GM18502 (cell line): ENCODE results near the gene ASB13.

Experiments used
- ATAC-seq: cut with Tn5 transposase; IDR thresholded peaks from one replicate; pipeline ENCODE4 v1.9.1; 2021; ENCODE audit warnings: mild to moderate bottlenecking; ENCODE audit not compliant: unreplicated experiment, poor library complexity

ASB13 gene

GRCh38 chr10:5670662-5671375 is 4.4 kb upstream of the ASB13 start:
- no peak for ATAC-seq

DNA sequence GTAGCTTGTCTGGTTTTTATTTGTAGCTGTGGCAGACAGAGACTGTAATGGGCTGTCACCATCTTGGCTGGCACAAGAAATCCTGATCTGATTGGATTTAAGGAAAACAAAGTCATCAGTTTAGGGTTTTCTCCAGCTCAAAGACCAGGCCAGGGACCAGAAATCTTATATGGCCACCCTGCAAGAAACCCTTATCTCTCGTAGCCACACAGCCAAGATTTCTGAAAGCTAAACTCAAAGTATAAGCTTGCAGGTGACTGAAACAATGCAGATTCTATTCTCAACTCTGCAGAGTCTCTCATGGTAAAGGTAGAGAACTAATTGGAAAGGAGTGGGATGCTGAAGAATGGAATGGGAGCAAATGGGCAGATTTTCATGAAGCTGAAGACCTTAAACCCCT is 3.2 kb upstream of the ASB13 start:
- no peak for ATAC-seq

GRCh38 chr10:5668429-5668828 is 2.0 kb upstream of the ASB13 start:
- no peak for ATAC-seq

- ATAC-seq = peak; percentile 4
These were observed 641 bp upstream of the ASB13 start for GRCh38 chr10:5666841-5667630.

DNA sequence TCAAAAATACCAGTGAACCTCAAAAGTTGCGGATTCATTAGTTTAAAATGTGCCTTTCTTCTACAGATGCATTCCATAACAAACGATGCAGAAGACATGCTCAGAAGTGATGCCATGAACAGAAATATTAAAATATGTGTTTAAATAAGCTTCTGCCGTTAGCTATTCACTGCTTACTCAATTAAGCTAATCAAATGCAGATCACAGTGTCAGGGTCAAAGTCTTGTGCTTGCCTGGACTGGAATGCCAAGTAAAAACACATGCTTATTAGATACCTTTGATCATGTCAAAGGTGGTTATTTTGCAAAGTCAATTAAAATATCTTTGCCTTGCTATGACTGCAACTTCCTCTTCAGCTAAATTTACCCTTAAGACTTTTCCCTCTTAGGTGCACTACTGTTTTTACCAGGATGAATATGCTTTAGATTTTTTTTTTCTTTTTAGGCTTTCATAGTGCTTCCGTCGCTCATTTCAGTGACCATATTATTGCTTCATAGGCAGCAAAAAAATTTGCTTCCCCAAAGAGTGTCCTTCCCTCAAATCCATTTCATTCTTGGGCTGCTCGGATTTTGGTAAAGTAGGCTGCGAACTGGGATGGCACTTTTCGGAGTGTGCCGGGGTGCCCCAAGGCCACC is 905 bp downstream of the ASB13 start:
- ATAC-seq = no peak

- ATAC-seq = no peak
These were observed 2.5 kb downstream of the ASB13 start for GRCh38 chr10:5663692-5664427.

GRCh38 chr10:5662708-5663579 is 3.5 kb downstream of the ASB13 start:
- ATAC-seq = no peak

DNA sequence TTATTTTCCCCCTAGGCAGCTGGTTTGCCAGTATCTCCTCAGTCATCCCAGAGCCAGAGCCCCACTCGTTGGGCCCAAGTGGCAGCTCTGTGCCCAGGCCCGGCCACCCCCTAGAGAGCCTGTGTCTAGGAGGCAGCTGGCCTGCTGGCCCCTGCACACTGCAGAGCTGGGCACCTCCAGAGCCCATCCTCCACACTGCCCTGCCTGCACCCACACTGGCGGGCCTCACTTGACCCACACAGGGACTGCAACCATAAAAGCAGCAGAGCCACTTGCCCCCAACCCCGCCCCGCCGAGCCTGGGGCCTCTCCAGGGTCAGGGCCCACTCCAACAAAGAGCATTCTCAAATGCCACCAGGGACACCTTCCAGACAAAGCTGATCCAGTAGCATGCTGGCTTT is 5.4 kb downstream of the ASB13 start:
- no peak for ATAC-seq

DNA sequence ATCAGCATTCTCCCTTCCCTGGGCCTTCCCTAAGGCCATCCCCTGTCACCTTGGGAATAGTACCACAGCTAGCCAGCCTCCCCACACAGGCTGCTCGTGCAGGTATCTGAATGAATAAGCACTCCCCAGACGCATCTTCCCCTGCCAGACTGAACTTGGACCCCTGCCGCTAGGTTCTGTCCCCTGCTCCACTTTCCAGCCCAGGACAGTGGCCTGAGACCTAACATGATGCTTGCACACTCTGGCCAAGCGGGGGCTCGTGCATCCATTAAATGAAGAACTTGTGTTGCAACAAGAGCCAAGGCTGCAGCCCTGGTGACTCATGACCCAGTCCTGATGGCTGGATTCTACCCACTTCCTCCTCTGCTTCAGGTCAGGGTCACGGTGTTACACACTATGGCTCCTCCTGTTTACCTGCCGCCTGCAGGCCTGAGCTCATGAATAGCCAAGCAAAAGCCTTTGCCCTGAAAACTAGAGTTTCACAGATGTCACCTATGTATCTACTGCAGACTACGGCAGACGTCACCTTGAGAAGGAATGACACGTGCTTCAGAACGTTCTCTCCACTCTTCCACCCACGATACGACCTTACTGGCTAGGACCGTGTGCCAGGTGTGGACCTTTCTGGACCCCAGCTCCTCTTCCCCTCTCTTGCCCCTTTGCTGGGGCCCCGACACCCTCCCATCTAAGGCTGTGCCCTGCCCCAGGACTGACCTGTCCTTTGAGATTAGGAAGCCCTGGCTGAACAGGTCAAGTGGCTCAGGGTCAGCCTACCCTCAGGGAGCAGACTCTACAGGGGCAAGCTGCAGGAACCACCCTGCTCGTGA is 6.5 kb downstream of the ASB13 start:
- ATAC-seq = peak; percentile 74

DNA sequence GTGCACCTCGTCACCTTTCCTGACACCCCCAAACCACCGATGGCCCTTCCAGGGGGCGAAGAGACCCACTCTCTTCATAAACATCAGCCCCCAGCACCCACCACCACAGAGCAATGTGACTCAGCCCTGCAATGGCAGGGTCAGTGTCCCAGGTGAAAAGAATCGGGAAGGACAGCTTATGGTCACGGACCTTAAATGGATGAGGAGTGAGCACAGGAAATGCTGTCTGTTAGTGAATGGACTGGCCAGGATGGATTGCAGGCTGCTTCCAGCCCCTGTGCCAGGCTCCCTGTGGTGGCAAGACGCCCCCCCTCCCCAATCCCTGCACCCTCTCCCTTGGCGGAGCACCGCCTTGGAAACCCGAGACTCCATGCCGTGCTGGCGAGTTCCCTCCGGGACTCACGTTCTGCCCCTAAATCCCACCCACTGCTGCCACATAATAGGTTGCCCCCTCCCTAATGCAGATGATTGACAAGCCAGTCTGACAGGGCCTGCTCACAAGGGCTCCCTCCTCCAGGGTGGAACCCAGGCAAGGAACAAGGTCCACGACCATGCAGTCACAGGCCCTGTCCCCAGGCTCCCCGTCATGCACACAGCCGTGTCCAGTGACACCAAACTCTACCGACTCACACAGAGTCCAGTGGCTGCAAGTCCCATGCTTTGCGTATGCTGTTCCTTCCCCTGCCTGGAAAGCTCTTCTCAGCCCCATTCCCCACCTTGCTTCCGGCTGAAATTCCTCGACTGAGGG is 7.3 kb downstream of the ASB13 start:
- ATAC-seq = no peak

GRCh38 chr10:5656737-5657579 is 9.4 kb downstream of the ASB13 start:
- no peak for ATAC-seq

GRCh38 chr10:5655121-5655520 is 11.3 kb downstream of the ASB13 start:
- no peak for ATAC-seq

DNA sequence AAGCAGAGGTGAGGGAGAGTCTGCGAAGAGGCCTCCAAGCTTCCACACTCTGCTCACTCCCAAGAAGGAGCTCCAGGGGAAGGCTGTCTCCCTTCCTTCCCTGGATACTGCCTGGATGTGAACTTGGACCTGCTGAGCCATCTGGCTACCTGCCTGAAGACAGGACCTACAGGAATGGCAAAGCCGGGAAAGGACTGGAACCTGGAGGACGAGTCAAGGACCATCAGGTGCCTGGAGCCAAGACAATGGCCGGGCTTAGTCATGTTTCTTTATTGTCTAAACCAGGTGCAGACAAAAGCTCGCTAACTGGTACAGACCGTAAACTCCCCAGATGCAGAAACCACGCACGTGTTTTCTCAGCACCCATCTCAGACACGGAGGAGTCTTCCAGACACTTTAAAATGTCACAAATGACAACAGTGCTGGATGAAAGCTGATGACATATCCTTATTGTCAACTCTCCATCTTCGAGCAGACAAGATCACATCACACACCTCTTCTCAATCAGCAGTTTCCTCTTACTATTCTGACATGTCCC is 12.1 kb downstream of the ASB13 start:
- ATAC-seq = no peak

DNA sequence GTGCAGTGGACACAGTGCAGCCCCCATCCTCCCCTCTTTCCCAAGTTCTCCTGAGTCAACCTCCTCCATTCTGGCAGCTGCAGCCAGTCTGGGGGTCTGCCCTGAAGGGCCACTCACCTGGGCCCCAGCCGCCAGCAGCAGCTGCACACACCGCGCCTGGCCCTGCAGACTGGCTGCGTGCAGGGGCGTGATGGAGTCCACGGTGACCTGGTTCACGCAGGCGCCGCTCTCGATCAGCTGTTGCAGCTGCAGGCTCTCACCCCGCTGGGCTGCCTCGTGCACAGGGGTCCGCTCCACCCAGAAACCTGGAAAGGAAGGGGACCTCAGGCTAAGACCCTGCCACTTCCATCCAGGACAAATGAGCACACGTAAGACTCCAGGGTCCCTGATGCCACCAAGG is 13.6 kb downstream of the ASB13 start:
- ATAC-seq = no peak

DNA sequence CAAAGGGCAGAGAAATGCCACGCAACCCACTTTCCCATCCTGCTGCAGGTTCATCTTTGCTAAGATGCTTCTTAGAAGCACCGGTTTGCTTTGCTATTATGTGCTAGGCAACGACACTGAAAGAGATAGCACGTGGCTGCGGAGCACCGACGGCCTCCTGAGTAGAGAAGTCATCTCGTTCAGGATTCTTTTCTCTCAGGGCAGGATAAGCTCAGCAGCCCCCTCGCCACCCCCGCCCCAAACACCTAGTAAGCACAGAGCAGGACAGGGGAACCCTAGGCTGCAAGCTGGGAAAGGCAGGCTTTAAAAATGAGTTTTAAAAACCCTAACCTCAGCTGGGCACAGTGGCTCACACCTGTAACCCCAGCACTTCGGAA is 15.0 kb downstream of the ASB13 start:
- ATAC-seq = no peak

DNA sequence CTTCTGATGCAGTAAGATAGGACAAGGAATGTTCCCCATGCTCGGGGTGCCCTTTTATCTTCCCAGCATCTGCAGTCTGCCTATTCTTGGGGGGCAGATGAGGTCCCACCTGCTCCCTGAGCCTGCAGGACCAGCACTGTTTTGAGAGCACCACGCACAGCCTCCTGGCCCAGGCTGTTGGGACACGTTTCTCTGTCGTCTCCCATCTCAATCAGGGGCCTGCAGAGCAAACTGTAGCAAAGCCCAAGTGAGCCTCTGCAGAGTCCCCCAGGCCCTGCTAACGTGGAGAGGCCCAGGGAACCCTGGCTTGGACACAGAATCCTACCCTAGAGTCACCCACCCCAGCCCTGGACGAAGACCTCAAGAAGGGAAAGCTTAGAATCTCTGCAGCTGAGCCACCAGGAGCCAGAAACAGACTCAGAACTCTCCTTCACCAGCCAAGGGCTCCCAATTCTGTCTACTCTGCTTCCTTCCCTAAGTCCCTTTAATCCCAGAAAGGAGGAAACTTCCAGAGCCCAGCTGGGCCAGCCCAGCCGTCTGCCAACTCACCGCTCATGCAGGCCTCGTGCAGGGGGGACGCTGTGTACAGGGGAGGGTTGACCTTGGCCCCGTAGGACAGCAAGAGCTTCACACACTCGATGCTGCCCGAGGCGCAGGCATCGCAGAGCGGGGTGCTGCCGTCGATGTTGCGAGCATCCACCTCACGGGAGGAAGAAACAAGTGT is 15.6 kb downstream of the ASB13 start:
- no peak for ATAC-seq

- no peak for ATAC-seq
These were observed 16.6 kb downstream of the ASB13 start for GRCh38 chr10:5649746-5650145.
